Fibroblast of skin of abdomen (primary cell): ENCODE data around the gene GASK1A.
A peak's percentile ranks its signal among the peaks of the same experiment; 100 is the strongest.

Experiments used
- DNase-seq: peaks from one replicate; pipeline ENCODE4 v3.0.0-alpha.2; 2013

GASK1A gene

GRCh38 chr3:42983927-42984326 is 4.8 kb downstream of the GASK1A start:
- no peak for DNase-seq

- no peak for DNase-seq
Measured at GRCh38 chr3:42984701-42985100, 5.6 kb downstream of the GASK1A start.

- DNase-seq, result no peak
Measured at GRCh38 chr3:42988097-42988496, 9.0 kb downstream of the GASK1A start.

GRCh38 chr3:42988566-42988965 is 9.5 kb downstream of the GASK1A start:
- DNase-seq, result no peak

- DNase-seq, result no peak
Measured at GRCh38 chr3:42991341-42992315, 12.5 kb downstream of the GASK1A start.

- no peak for DNase-seq
Measured at GRCh38 chr3:42994595-42994994, 15.5 kb downstream of the GASK1A start.

GRCh38 chr3:42996021-42996420 is 16.9 kb downstream of the GASK1A start:
- DNase-seq, result no peak

GRCh38 chr3:42996633-42997075 is 17.5 kb downstream of the GASK1A start:
- no peak for DNase-seq

GRCh38 chr3:42999212-42999611 is 20.1 kb downstream of the GASK1A start:
- DNase-seq, result no peak

- DNase-seq, result no peak
Measured at GRCh38 chr3:42999632-43000031, 20.5 kb downstream of the GASK1A start.

- no peak for DNase-seq
Measured at GRCh38 chr3:43000387-43000786, 21.3 kb downstream of the GASK1A start.

- DNase-seq, result peak; percentile 80
Measured at GRCh38 chr3:43001094-43001553, 22.0 kb downstream of the GASK1A start.

- DNase-seq, result no peak
Measured at GRCh38 chr3:43001556-43002121, 22.5 kb downstream of the GASK1A start.

GRCh38 chr3:43004282-43004681 is 25.2 kb downstream of the GASK1A start:
- peak; percentile 48 for DNase-seq

GRCh38 chr3:43005253-43005652 is 26.1 kb downstream of the GASK1A start:
- no peak for DNase-seq

- DNase-seq, result no peak
Measured at GRCh38 chr3:43005981-43006380, 26.9 kb downstream of the GASK1A start.

- DNase-seq, result no peak
Measured at GRCh38 chr3:43006825-43007224, 27.7 kb downstream of the GASK1A start.

GRCh38 chr3:43009547-43009946 is 30.4 kb downstream of the GASK1A start:
- no peak for DNase-seq

- DNase-seq, result no peak
Measured at GRCh38 chr3:43010638-43011037, 31.5 kb downstream of the GASK1A start.

- no peak for DNase-seq
Measured at GRCh38 chr3:43011638-43012037, 32.5 kb downstream of the GASK1A start.

GRCh38 chr3:43012174-43012573 is 33.1 kb downstream of the GASK1A start:
- DNase-seq, result no peak

GRCh38 chr3:43013256-43013655 is 34.1 kb downstream of the GASK1A start:
- no peak for DNase-seq

GRCh38 chr3:43013743-43014155 is 34.6 kb downstream of the GASK1A start:
- DNase-seq, result no peak

- DNase-seq, result no peak
Measured at GRCh38 chr3:43014241-43014640, 35.1 kb downstream of the GASK1A start.
